ENCODE measurements around the gene TCEAL1. TPM values are rescaled to one million over a fixed set of nuclear protein-coding genes. Genes with fewer than 3 reads are reported as not detected.
"Not testable (repeated sequence)": the region's sequence is repeated elsewhere in the genome, so short reads cannot be mapped to it uniquely, and the experiment has no call there.

TCEAL1 gene
- total and polyA plus RNA-seq, 4 donors, result 37.0 to 258 (median 147) TPM

- DNase-seq (no peak), ATAC-seq (ENCODE audit: low FRiP score) (no peak)
- Histone ChIP-seq H3K4me1 (ENCODE audit: control insufficient read depth in 1 of 2, insufficient read depth in 2 of 2, low read length in 2 of 2) (no peaks in the 10 kb centered on the region), H3K4me3 (ENCODE audit: low read length in 2 of 2) (no peak overlapping the region), H3K27me3 (ENCODE audit: control insufficient read depth in 1 of 2, insufficient read depth in 2 of 2, low read length in 1 of 2) (no peaks in the 10 kb centered on the region), H3K9me3 (ENCODE audit: control insufficient read depth, low read length) (no peaks in the 10 kb centered on the region), H3K27ac (ENCODE audit: low read depth in 1 of 2, low read length in 2 of 2) (no peak overlapping the region), H3K36me3 (ENCODE audit: control insufficient read depth in 1 of 2, insufficient read depth in 2 of 2, low read length in 1 of 2) (no peaks in the 10 kb centered on the region)
- intact Hi-C loops (cut with DNase I), result loop anchor here (5.0 kb wide), 1 partner anchor 55 kb away; no protein-coding TSS in a partner anchor
These were observed 1.9 kb upstream of the TCEAL1 start for GRCh38 chrX:103626855-103627254.

- peak overlapping the region; percentile 44 to 92 for H3K4me3 ChIP-seq (ENCODE audit: low read length in 2 of 2)
- ATAC-seq (ENCODE audit: low FRiP score), result peak; percentile 93
These were observed 769 bp downstream of the TCEAL1 start for GRCh38 chrX:103629318-103630170.

GRCh38 chrX:103630171-103630511, 1.4 kb downstream of the TCEAL1 start:
- intact Hi-C loops (cut with DNase I), result loop anchor here (10.0 kb wide), 1 partner anchor 95 kb away; no protein-coding TSS in a partner anchor
- DNase-seq, result no peak
- no peaks in the 10 kb centered on the region for H3K4me1 ChIP-seq (ENCODE audit: control insufficient read depth in 1 of 2, insufficient read depth in 2 of 2, low read length in 2 of 2)
- H3K9me3 ChIP-seq (ENCODE audit: control insufficient read depth, low read length), result no peaks in the 10 kb centered on the region
- WGBS, 2 donors, result 5 to 30% methylated on average over 6 of the region's 6 CpGs
- H3K27me3 ChIP-seq (ENCODE audit: control insufficient read depth in 1 of 2, insufficient read depth in 2 of 2, low read length in 1 of 2), result no peaks in the 10 kb centered on the region
- peak overlapping the region in 1 of 2 donors; percentile 88 for H3K27ac ChIP-seq (ENCODE audit: low read depth in 1 of 2, low read length in 2 of 2)
- no peaks in the 10 kb centered on the region for H3K36me3 ChIP-seq (ENCODE audit: control insufficient read depth in 1 of 2, insufficient read depth in 2 of 2, low read length in 1 of 2)
- H3K4me3 ChIP-seq (ENCODE audit: low read length in 2 of 2), result peak overlapping the region; percentile 44 to 92
- ATAC-seq (ENCODE audit: low FRiP score), result no peak

More at GRCh38 chrX:103629318-103630170, 769 bp downstream of the TCEAL1 start:
- DNase-seq, result peak; percentile 76 to 86
- peak overlapping the region; percentile 47 to 88 for H3K27ac ChIP-seq (ENCODE audit: low read depth in 1 of 2, low read length in 2 of 2)
- intact Hi-C loops (cut with DNase I), result loop anchor here (2.0 to 10.0 kb wide), 3 partner anchors 43 to 95 kb away; no protein-coding TSS in a partner anchor
- H3K9me3 ChIP-seq (ENCODE audit: control insufficient read depth, low read length), result no peaks in the 10 kb centered on the region
- H3K36me3 ChIP-seq (ENCODE audit: control insufficient read depth in 1 of 2, insufficient read depth in 2 of 2, low read length in 1 of 2), result no peaks in the 10 kb centered on the region
- no peaks in the 10 kb centered on the region for H3K27me3 ChIP-seq (ENCODE audit: control insufficient read depth in 1 of 2, insufficient read depth in 2 of 2, low read length in 1 of 2)
- WGBS, 2 donors, result 0 to 17% methylated on average over 48 to 49 of the region's 49 CpGs
- H3K4me1 ChIP-seq (ENCODE audit: control insufficient read depth in 1 of 2, insufficient read depth in 2 of 2, low read length in 2 of 2), result no peaks in the 10 kb centered on the region

- H3K9me3 ChIP-seq (ENCODE audit: control insufficient read depth, low read length), result no peaks in the 10 kb centered on the region
- no peak for DNase-seq
- no peak overlapping the region for H3K27ac ChIP-seq (ENCODE audit: low read depth in 1 of 2, low read length in 2 of 2)
- intact Hi-C loops (cut with DNase I), result loop anchor here (10.0 kb wide), 1 partner anchor 96 kb away; no protein-coding TSS in a partner anchor
- 73 to 81% methylated on average over 5 of the region's 5 CpGs for WGBS, 2 donors
- H3K4me1 ChIP-seq (ENCODE audit: control insufficient read depth in 1 of 2, insufficient read depth in 2 of 2, low read length in 2 of 2), result no peaks in the 10 kb centered on the region
- no peaks in the 10 kb centered on the region for H3K27me3 ChIP-seq (ENCODE audit: control insufficient read depth in 1 of 2, insufficient read depth in 2 of 2, low read length in 1 of 2)
- H3K36me3 ChIP-seq (ENCODE audit: control insufficient read depth in 1 of 2, insufficient read depth in 2 of 2, low read length in 1 of 2), result no peaks in the 10 kb centered on the region
- ATAC-seq (ENCODE audit: low FRiP score), result no peak
- no peak overlapping the region for H3K4me3 ChIP-seq (ENCODE audit: low read length in 2 of 2)
These were observed 2.4 kb downstream of the TCEAL1 start for GRCh38 chrX:103631145-103631544.

GRCh38 chrX:103635436-103635835, 6.7 kb downstream of the TCEAL1 start:
- Histone ChIP-seq H3K36me3 (ENCODE audit: control insufficient read depth in 1 of 2, insufficient read depth in 2 of 2, low read length in 1 of 2) (no peaks in the 10 kb centered on the region), H3K27me3 (ENCODE audit: control insufficient read depth in 1 of 2, insufficient read depth in 2 of 2, low read length in 1 of 2) (no peaks in the 10 kb centered on the region), H3K4me3 (ENCODE audit: low read length in 2 of 2) (no peak overlapping the region), H3K27ac (ENCODE audit: low read depth in 1 of 2, low read length in 2 of 2) (no peak overlapping the region), H3K4me1 (ENCODE audit: control insufficient read depth in 1 of 2, insufficient read depth in 2 of 2, low read length in 2 of 2) (no peaks in the 10 kb centered on the region), H3K9me3 (ENCODE audit: control insufficient read depth, low read length) (no peaks in the 10 kb centered on the region)
- DNase-seq, result no peak
- intact Hi-C loops (cut with DNase I), result loop anchor here (10.0 kb wide), 1 partner anchor 101 kb away; no protein-coding TSS in a partner anchor
- no peak for ATAC-seq (ENCODE audit: low FRiP score)
- WGBS, 2 donors, result 63 to 85% methylated on average over 2 of the region's 2 CpGs

GRCh38 chrX:103637604-103638338, 9.0 kb downstream of the TCEAL1 start:
- Histone ChIP-seq H3K27me3 (ENCODE audit: control insufficient read depth in 1 of 2, insufficient read depth in 2 of 2, low read length in 1 of 2) (no peaks in the 10 kb centered on the region), H3K9me3 (ENCODE audit: control insufficient read depth, low read length) (no peaks in the 10 kb centered on the region), H3K4me3 (ENCODE audit: low read length in 2 of 2) (no peak overlapping the region), H3K36me3 (ENCODE audit: control insufficient read depth in 1 of 2, insufficient read depth in 2 of 2, low read length in 1 of 2) (no peaks in the 10 kb centered on the region), H3K4me1 (ENCODE audit: control insufficient read depth in 1 of 2, insufficient read depth in 2 of 2, low read length in 2 of 2) (no peaks in the 10 kb centered on the region), H3K27ac (ENCODE audit: low read depth in 1 of 2, low read length in 2 of 2) (no peak overlapping the region)
- WGBS, 2 donors, result 68 to 85% methylated on average over 2 of the region's 2 CpGs
- ATAC-seq (ENCODE audit: low FRiP score) (no peak), DNase-seq (no peak)
- intact Hi-C loops (cut with DNase I), result loop anchor here (10.0 kb wide), 1 partner anchor 103 kb away; no protein-coding TSS in a partner anchor

GRCh38 chrX:103638479-103639346, 9.9 kb downstream of the TCEAL1 start:
- H3K27me3 ChIP-seq (ENCODE audit: control insufficient read depth in 1 of 2, insufficient read depth in 2 of 2, low read length in 1 of 2); H3K4me1 ChIP-seq (ENCODE audit: control insufficient read depth in 1 of 2, insufficient read depth in 2 of 2, low read length in 2 of 2); H3K4me3 ChIP-seq (ENCODE audit: low read length in 2 of 2); H3K9me3 ChIP-seq (ENCODE audit: control insufficient read depth, low read length); H3K36me3 ChIP-seq (ENCODE audit: control insufficient read depth in 1 of 2, insufficient read depth in 2 of 2, low read length in 1 of 2); H3K27ac ChIP-seq (ENCODE audit: low read depth in 1 of 2, low read length in 2 of 2); ATAC-seq (ENCODE audit: low FRiP score); DNase-seq: not testable (repeated sequence)
- intact Hi-C loops (cut with DNase I), result loop anchor here (10.0 kb wide), 1 partner anchor 104 kb away; no protein-coding TSS in a partner anchor
- WGBS, 2 donors, result 31 to 41% methylated on average over 6 of the region's 6 CpGs
